ENCODE data around the gene ZMYND8.

- TF ChIP-seq CTCF (IDR thresholded peaks at IDR 0.05; ENCODE audit: borderline replicate concordance, extremely low read depth, low read length, poor library complexity, severe bottlenecking) (no peak), EZH2 (IDR thresholded peaks at IDR 0.05; ENCODE audit: borderline replicate concordance, low read depth, low read length, severe bottlenecking) (no peak)
Observed at GRCh38 chr20:47330071-47330470, 26.4 kb downstream of the ZMYND8 start.

All from DND-41 (cell line).